NCI-H128 (cell line): Measurements from ENCODE around the gene XPOT.

ENCODE experiments used
- DNase-seq: peaks from one replicate; lab custom pipeline; 2025; ENCODE audit not compliant: unreplicated experiment; lab: John Stamatoyannopoulos, UW

Gene XPOT

GRCh38 chr12:64466178-64466577 lies 62.0 kb downstream of the XPOT start:
- DNase-seq: no peak

DNA sequence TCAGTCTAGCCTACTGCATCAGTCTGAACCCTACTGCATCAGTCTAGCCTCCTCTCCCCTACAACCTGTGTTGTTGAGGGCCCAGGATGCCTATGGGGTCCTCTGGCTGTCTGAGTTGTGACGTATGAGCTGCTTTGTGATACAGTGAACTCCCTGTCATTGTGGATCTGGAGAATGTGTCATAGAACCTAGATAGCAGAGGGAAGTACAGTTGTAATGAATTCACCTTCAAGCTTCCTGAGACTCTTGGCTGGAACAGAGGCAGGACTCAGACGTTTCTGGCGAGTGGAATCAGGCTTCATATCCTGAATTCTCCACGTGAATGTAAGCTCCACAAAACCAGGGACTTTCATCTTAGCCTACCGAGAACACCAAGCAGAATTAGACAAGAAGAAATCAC lies 64.8 kb downstream of the XPOT start:
- DNase-seq: no peak

DNA sequence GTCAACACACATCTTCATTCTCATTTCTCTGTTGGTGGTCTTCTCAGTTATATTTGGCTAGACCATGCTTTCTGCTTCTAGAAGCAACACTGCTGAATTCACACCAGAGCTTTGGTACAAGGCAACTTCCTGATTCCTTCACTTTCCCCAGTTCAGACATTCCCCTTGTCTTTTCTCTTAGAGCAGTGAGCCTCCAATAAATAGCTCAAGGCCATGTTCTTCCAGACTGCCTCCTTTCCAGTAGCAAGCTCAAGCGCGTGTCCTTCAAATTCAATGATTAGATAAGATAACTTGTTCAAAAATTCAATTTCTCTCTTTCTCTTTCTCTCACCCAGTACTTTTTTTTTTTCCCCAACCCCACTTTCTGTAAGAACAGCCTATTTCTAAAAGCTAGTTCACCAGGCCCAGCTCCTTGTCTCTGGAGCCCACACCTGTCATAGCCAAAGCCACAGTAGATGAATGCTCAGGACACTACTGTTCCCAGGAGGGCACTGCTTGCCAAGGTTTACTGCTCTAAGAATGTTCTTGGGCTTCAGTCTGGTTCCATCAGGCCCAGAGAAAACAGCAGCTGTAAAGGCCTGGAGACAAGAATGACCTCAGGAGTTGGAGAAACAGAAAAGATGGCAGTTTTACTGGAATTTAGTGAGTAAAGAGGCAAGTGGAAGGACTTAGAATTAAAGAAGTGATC lies 65.4 kb downstream of the XPOT start:
- no peak for DNase-seq

GRCh38 chr12:64470495-64470894 lies 66.3 kb downstream of the XPOT start:
- no peak for DNase-seq

GRCh38 chr12:64473176-64473575 lies 69.0 kb downstream of the XPOT start:
- no peak for DNase-seq

DNA sequence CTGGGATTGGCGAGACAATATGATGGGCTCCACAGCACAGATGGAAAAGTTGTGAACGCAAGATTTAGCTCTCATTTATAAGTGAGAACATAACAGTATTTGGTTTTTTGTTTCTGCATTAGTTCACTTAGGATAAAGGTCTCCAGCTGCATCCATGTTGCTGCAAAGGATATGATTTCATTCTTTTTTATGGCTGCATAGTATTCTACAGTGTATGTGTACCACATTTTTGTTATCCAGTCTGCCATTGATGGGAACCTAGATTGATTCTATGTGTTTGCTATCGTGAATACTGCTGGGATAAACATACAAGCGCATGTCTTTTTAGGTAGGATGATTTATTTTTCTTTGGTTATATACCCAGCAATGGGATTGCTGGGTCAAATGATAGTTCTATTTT lies 71.3 kb downstream of the XPOT start:
- no peak for DNase-seq

DNA sequence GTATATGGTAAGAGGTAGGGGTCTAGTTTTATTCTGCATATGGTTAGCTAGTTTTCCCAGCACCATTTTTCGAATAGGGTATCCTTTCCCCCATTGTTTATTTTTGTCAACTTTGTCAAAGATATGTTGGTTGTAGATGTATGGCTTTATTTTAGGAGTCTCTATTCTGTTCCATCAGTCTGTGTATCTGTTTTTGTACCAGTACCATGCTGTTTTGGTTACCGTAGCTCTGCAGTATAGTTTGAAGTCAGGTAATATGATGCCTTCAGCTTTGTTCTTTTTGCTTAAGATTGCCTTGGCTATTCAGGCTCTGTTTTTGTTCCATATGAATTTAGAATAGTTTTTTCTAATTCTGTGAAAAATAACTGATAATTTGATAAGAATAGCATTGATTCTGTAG lies 72.7 kb downstream of the XPOT start:
- DNase-seq: no peak

DNA sequence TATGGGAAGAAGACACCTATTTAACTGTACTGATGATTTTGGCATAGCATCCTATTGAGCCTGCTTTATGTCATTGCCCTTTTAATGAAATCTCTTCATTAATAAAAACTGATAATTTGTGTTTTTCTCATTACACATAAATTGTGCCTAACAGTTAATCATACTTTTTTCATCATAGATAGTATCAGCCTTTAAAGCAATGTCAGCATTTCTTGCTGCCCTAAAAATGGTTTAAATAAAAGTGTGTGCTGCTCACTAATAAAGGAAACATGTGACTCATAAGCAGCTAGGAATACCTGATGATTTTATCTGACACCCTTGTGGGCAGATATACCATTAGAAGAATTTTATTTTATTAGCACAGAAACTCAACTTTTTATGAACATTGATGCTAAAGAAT lies 74.5 kb downstream of the XPOT start:
- no peak for DNase-seq

DNA sequence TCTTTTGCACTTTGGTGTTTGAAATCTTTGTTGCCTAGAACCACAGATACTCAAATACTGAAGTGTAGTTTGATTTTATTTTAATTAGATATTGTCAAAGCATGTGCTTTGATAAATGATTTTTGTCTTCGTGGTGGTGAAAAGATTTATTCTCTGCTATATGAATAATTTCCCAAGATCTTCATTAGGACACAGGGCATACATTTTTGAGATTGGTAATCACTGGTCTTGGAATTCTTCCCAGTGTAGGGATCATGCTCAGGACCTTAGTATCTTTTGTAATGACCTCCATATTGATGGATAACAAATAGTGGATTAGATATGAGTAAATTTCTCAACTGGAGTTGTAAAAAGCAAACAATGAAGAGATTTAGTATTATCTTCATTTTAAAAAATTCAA lies 76.0 kb downstream of the XPOT start:
- no peak for DNase-seq

DNA sequence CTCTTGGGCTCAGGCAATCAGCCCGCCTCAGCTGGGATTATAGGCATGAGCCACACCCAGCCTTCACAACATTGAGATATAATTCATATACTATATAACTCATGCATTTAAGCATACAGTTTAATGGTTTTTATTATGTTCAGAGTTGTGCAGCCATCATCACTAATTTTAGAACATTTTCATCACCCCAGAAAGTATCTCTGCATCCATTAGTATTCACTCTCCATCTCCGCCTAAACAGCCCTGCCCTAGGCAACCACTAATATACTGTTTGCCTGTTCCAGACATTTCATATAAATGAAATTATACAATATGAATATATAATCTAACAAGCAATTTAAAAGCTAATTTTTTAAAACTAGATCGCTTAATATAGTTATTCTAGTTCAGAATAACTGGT lies 82.5 kb downstream of the XPOT start:
- no peak for DNase-seq

DNA sequence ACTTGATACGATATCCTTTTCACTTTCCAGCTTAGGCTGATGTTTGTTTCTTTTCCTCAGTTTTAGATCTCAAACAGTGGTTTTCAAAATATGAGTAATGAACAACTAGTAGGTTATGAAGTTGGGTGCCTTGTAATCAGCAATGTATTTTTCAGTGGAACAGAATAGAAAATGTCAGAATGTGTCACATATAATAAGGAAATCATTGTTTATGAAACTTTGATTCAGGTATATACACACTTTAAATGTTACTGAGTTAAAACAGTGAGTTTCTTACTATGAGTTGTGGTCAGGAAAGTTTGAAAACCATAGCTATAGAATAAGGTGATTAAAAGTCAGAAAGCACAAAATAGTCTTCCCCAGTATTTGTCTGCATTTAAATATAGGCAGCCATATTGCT lies 87.5 kb downstream of the XPOT start:
- DNase-seq: no peak

- DNase-seq: no peak
Measured at GRCh38 chr12:64493513-64493912, 89.3 kb downstream of the XPOT start.

- no peak for DNase-seq
Measured at GRCh38 chr12:64494998-64495729, 91.0 kb downstream of the XPOT start.

- DNase-seq: no peak
Measured at GRCh38 chr12:64496839-64497400, 92.7 kb downstream of the XPOT start.

- no peak for DNase-seq
Measured at GRCh38 chr12:64497484-64497883, 93.3 kb downstream of the XPOT start.

- DNase-seq: no peak
Measured at GRCh38 chr12:64497903-64498302, 93.7 kb downstream of the XPOT start.

DNA sequence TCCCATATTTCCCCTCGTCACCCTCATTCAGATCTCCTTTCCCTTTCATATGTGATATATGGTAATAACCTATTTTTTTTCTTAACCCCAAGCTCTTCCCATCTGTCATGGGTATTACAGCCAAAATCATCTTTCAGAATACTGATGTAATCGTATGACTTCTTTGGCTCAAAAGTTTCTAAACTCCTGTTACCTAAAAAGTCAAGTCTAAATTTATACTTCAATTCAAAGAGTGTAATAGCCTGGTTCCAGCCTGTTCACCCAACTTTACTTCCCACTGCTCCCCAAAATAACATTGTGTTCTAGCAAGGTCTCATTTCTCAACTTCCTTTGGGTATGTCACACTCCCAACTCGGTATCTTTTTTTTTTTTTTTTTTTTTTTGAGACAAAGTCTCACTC lies 96.2 kb downstream of the XPOT start:
- DNase-seq: no peak
